ENCODE data around the gene PSMB7. TPM values are rescaled to one million over a fixed set of nuclear protein-coding genes. Genes with fewer than 3 reads are reported as not detected.

The PSMB7 gene
- total RNA-seq, 2 experiments from 2014 or later = 164 to 186 TPM

DNA sequence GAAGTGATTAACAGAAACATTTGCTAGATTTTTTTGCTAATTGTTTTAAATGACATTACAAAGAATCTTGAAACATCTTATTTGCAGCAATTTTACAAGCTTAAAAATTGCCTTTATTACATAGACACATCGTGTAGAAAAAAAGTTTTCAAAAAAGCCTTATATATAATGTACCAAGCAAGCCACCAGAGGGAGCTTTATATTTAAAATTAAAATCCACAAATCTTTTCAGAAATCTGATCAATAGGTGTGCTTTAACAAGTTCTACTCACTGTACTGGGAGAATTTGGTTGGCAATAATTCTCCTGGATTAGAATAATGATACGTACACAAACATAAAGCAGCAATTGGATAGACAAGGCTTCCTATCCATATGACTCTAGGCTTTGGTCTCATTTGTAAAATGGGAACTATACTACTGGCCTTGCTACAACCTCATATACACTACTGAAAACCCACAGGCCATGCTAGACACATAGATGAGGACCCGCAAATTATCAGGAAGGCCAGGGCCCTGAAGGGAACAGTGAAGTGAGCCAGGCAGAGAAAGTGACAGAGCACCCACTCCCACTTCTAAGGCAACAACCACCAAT, 4.8 kb downstream of the PSMB7 start:
- peaks cover 32% of the 10 kb centered on the region for H3K79me2 ChIP-seq (ENCODE audit: insufficient read depth, low read depth, low read length)
- BruUV-seq (replicated peaks) = no TSS peak
- TF ChIP-seq CTCF (conservative IDR thresholded peaks at IDR 0.05; ENCODE audit: low read length) = peak; percentile 78
- no peak for TF ChIP-seq EZH2phosphoT487 (IDR thresholded peaks at IDR 0.05; ENCODE audit: borderline replicate concordance, low read depth, low read length)

GRCh38 chr9:124409410-124409809, 5.8 kb downstream of the PSMB7 start:
- no peaks in the 10 kb centered on the region for H4K20me1 ChIP-seq (ENCODE audit: insufficient read depth, low read length)
- H3K9me2 ChIP-seq (ENCODE audit: insufficient read depth, low read length) = no peaks in the 10 kb centered on the region
- H3K4me3 ChIP-seq (ENCODE audit: low read depth, low read length, poor library complexity, severe bottlenecking) = no peak overlapping the region
- no peak for TF ChIP-seq EZH2phosphoT487 (IDR thresholded peaks at IDR 0.05; ENCODE audit: borderline replicate concordance, low read depth, low read length)
- no peak for TF ChIP-seq CTCF (conservative IDR thresholded peaks at IDR 0.05; ENCODE audit: low read length)
- ChIA-PET POLR2A (no interaction called here), CTCF (ENCODE audit: unreplicated experiment) (no interaction called here)
- intact Hi-C loops (cut with micrococcal nuclease; ENCODE audit: unreplicated experiment) = no loop called here
- H3K36me3 ChIP-seq (ENCODE audit: insufficient read depth, low read length) = peaks cover 93% of the 10 kb centered on the region
- no peak overlapping the region for H2AFZ ChIP-seq (ENCODE audit: low read length)
- peaks cover 25% of the 10 kb centered on the region for H3K79me2 ChIP-seq (ENCODE audit: insufficient read depth, low read depth, low read length)
- H3K9me3 ChIP-seq (ENCODE audit: low read length) = no peaks in the 10 kb centered on the region
- H3K4me1 ChIP-seq (ENCODE audit: insufficient read depth, low read length, poor library complexity, severe bottlenecking) = peaks cover 12% of the 10 kb centered on the region
- DNase-seq (ENCODE audit: low spot score) = no peak
- BruUV-seq (replicated peaks) = no TSS peak
- no peak overlapping the region for H3K4me2 ChIP-seq (ENCODE audit: low read length)
- no peak overlapping the region for H3K27ac ChIP-seq (ENCODE audit: low read depth, low read length, poor library complexity, severe bottlenecking)

More for the DNA sequence above, 4.8 kb downstream of the PSMB7 start:
- Histone ChIP-seq H3K27ac (ENCODE audit: low read depth, low read length, poor library complexity, severe bottlenecking) (no peak overlapping the region), H4K20me1 (ENCODE audit: insufficient read depth, low read length) (no peaks in the 10 kb centered on the region), H3K4me2 (ENCODE audit: low read length) (no peak overlapping the region), H3K36me3 (ENCODE audit: insufficient read depth, low read length) (peaks cover 86% of the 10 kb centered on the region), H3K4me1 (ENCODE audit: insufficient read depth, low read length, poor library complexity, severe bottlenecking) (peaks cover 15% of the 10 kb centered on the region), H2AFZ (ENCODE audit: low read length) (no peak overlapping the region), H3K4me3 (ENCODE audit: low read depth, low read length, poor library complexity, severe bottlenecking) (no peak overlapping the region), H3K9me3 (ENCODE audit: low read length) (no peaks in the 10 kb centered on the region), H3K9me2 (ENCODE audit: insufficient read depth, low read length) (no peaks in the 10 kb centered on the region)
- no peak for DNase-seq (ENCODE audit: low spot score)
- intact Hi-C loops (cut with micrococcal nuclease; ENCODE audit: unreplicated experiment) = no loop called here
- POLR2A ChIA-PET = interaction anchor here (1.0 kb wide), 1 partner anchor 12 kb away, joined by 4 read pairs; no protein-coding TSS in a partner anchor
- CTCF ChIA-PET (ENCODE audit: unreplicated experiment) = no interaction called here

GRCh38 chr9:124403246-124403645, 12.0 kb downstream of the PSMB7 start:
- Histone ChIP-seq H2AFZ (ENCODE audit: low read length) (no peak overlapping the region), H3K9me3 (ENCODE audit: low read length) (no peaks in the 10 kb centered on the region), H3K9me2 (ENCODE audit: insufficient read depth, low read length) (no peaks in the 10 kb centered on the region), H3K36me3 (ENCODE audit: insufficient read depth, low read length) (peaks cover 89% of the 10 kb centered on the region), H3K27ac (ENCODE audit: low read depth, low read length, poor library complexity, severe bottlenecking) (no peak overlapping the region), H3K79me2 (ENCODE audit: insufficient read depth, low read depth, low read length) (no peaks in the 10 kb centered on the region), H4K20me1 (ENCODE audit: insufficient read depth, low read length) (peaks cover 7% of the 10 kb centered on the region; the same call in 1 of the 2 replicates), H3K4me3 (ENCODE audit: low read depth, low read length, poor library complexity, severe bottlenecking) (no peak overlapping the region), H3K4me2 (ENCODE audit: low read length) (no peak overlapping the region), H3K4me1 (ENCODE audit: insufficient read depth, low read length, poor library complexity, severe bottlenecking) (no peaks in the 10 kb centered on the region)
- BruUV-seq (replicated peaks) = no TSS peak
- ChIA-PET CTCF (ENCODE audit: unreplicated experiment) (no interaction called here), POLR2A (interaction anchor here (1.1 kb wide), 1 partner anchor 11 kb away, joined by 4 read pairs; no protein-coding TSS in a partner anchor)
- TF ChIP-seq CTCF (conservative IDR thresholded peaks at IDR 0.05; ENCODE audit: low read length) = no peak
- TF ChIP-seq EZH2phosphoT487 (IDR thresholded peaks at IDR 0.05; ENCODE audit: borderline replicate concordance, low read depth, low read length) = no peak
- DNase-seq (ENCODE audit: low spot score) = no peak
- intact Hi-C loops (cut with micrococcal nuclease; ENCODE audit: unreplicated experiment) = no loop called here
